ENCODE data around the gene UGT1A10. TPM values are rescaled to one million over a fixed set of nuclear protein-coding genes. Genes with fewer than 3 reads are reported as not detected.

Gene UGT1A10
- total and polyA plus RNA-seq, 2 donors (not counting 3 experiments of a cell fraction or from before 2014, with no cell fraction given), result not detected

GRCh38 chr2:233772583-233772982 is 136.3 kb downstream of the UGT1A10 start:
- H3K27ac ChIP-seq (ENCODE audit: insufficient read depth, low read depth, low read length), result no peak overlapping the region
- H3K4me3 ChIP-seq (replicated peaks in 1 of 3; ENCODE audit: insufficient read depth in 1 of 3, low read depth in 1 of 3, low read length in 3 of 3), result no peak overlapping the region
- no peak overlapping the region for H3K4me2 ChIP-seq (ENCODE audit: insufficient read depth, low read length)
- no TSS peak for BruUV-seq (replicated peaks)
- FAIRE-seq (no peak), DNase-seq (ENCODE audit: low read depth, low spot score) (no peak)
- POLR2A ChIA-PET, result no interaction called here
- H3K9me3 ChIP-seq (replicated peaks; ENCODE audit: control insufficient read depth, insufficient read depth, low read length), result no peaks in the 10 kb centered on the region
- H4K20me1 ChIP-seq (replicated peaks; ENCODE audit: control insufficient read depth, extremely low read depth, insufficient read depth, low read length), result no peaks in the 10 kb centered on the region
- no peak overlapping the region for H2AFZ ChIP-seq (ENCODE audit: low read depth, low read length)
- H3K79me2 ChIP-seq (ENCODE audit: control insufficient read depth, insufficient read depth, low read length), result no peaks in the 10 kb centered on the region
- dilution Hi-C loops (cut with MboI; ENCODE audit: extremely low pct_ligation_motif_present, low sequenced_read_pairs), result no loop called here
- no peaks in the 10 kb centered on the region for H3K4me1 ChIP-seq (ENCODE audit: control insufficient read depth, extremely low read depth, insufficient read depth, low read length)
- no peaks in the 10 kb centered on the region for H3K27me3 ChIP-seq (ENCODE audit: control insufficient read depth in 2 of 2, insufficient read depth in 2 of 2, low read length in 2 of 2)
- TF ChIP-seq GATA2 (IDR thresholded peaks at IDR 0.05; ENCODE audit: insufficient read depth, insufficient read length, low read depth, low read length), result no peak
- TF ChIP-seq FOS (IDR thresholded peaks at IDR 0.05; ENCODE audit: borderline replicate concordance, insufficient read depth, low read length), result no peak
- TF ChIP-seq, protein P1, sequence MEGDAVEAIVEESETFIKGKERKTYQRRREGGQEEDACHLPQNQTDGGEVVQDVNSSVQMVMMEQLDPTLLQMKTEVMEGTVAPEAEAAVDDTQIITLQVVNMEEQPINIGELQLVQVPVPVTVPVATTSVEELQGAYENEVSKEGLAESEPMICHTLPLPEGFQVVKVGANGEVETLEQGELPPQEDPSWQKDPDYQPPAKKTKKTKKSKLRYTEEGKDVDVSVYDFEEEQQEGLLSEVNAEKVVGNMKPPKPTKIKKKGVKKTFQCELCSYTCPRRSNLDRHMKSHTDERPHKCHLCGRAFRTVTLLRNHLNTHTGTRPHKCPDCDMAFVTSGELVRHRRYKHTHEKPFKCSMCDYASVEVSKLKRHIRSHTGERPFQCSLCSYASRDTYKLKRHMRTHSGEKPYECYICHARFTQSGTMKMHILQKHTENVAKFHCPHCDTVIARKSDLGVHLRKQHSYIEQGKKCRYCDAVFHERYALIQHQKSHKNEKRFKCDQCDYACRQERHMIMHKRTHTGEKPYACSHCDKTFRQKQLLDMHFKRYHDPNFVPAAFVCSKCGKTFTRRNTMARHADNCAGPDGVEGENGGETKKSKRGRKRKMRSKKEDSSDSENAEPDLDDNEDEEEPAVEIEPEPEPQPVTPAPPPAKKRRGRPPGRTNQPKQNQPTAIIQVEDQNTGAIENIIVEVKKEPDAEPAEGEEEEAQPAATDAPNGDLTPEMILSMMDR (IDR thresholded peaks at IDR 0.05; ENCODE audit: extremely low read depth in 1 of 2, insufficient read depth in 1 of 2, low read depth in 1 of 2, low read length in 2 of 2), result no peak
- TF ChIP-seq EZH2 (IDR thresholded peaks at IDR 0.05; ENCODE audit: borderline replicate concordance, low read depth, low read length, severe bottlenecking), result no peak
- TF ChIP-seq MAX (IDR thresholded peaks at IDR 0.05; ENCODE audit: insufficient read depth, insufficient read length), result no peak
- no peak for TF ChIP-seq POLR2AphosphoS5 (IDR thresholded peaks at IDR 0.05; ENCODE audit: insufficient read depth, low read depth, low read length)
- TF ChIP-seq JUN (IDR thresholded peaks at IDR 0.05; ENCODE audit: borderline replicate concordance, insufficient read depth, insufficient read length, low read depth), result no peak
- TF ChIP-seq POLR2A (IDR thresholded peaks at IDR 0.05; ENCODE audit: low read depth, low read length), result no peak
- TF ChIP-seq MYC (IDR thresholded peaks at IDR 0.05; ENCODE audit: low read depth, low read length), result no peak
- no peak overlapping the region for H3K9ac ChIP-seq (replicated peaks; ENCODE audit: extremely low read depth, insufficient read depth, low read length)
- CTCF ChIA-PET, result no interaction called here
- H3K36me3 ChIP-seq (ENCODE audit: control insufficient read depth in 2 of 2, extremely low read depth in 1 of 2, insufficient read depth in 2 of 2, low read length in 2 of 2), result no peaks in the 10 kb centered on the region
- no peaks in the 10 kb centered on the region for H3K9me1 ChIP-seq (replicated peaks; ENCODE audit: control insufficient read depth, extremely low read depth, insufficient read depth, low read length)
- intact Hi-C loops (cut with micrococcal nuclease), result loop anchor here (2.0 kb wide), 1 partner anchor 324 kb away; no protein-coding TSS in a partner anchor
